ENCODE measurements around the gene DDX20. TPM values are rescaled to one million over a fixed set of nuclear protein-coding genes. Genes with fewer than 3 reads are reported as not detected.

Gene DDX20
- total RNA-seq, 3 donors from 2014 or later, result 14.1 to 28.0 (median 25.9) TPM

DNA sequence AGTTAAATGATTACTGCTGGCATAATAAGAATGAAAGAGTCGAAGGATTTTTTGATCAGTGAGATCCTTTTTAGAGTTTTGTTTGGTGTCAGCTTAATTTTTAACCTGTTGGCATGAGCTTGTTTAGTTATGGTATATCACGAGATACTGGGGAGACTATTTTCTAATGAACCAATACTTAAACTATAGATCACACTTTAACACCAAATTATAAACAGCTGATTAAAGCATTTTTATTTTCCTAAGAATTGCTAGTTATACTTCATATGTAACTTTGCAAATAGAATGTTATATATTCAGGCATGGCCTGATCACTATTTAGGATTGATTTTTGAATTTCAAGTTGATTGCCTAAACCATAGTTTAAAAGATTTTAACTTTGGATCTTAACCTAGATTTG, 6.0 kb downstream of the DDX20 start:
- TF ChIP-seq, protein P1, sequence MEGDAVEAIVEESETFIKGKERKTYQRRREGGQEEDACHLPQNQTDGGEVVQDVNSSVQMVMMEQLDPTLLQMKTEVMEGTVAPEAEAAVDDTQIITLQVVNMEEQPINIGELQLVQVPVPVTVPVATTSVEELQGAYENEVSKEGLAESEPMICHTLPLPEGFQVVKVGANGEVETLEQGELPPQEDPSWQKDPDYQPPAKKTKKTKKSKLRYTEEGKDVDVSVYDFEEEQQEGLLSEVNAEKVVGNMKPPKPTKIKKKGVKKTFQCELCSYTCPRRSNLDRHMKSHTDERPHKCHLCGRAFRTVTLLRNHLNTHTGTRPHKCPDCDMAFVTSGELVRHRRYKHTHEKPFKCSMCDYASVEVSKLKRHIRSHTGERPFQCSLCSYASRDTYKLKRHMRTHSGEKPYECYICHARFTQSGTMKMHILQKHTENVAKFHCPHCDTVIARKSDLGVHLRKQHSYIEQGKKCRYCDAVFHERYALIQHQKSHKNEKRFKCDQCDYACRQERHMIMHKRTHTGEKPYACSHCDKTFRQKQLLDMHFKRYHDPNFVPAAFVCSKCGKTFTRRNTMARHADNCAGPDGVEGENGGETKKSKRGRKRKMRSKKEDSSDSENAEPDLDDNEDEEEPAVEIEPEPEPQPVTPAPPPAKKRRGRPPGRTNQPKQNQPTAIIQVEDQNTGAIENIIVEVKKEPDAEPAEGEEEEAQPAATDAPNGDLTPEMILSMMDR (IDR thresholded peaks at IDR 0.05), result no peak
- Histone ChIP-seq H3K27ac (no peak overlapping the region), H3K27me3 (no peaks in the 10 kb centered on the region), H3K4me1 (no peaks in the 10 kb centered on the region), H3K36me3 (peaks cover 7% of the 10 kb centered on the region), H3K4me3 (no peak overlapping the region), H3K9me3 (no peaks in the 10 kb centered on the region)
- DNase-seq (ENCODE audit: low spot score in 2 of 2), result no peak
- intact Hi-C loops (cut with DNase I; ENCODE audit: low total_unique reads), result no loop called here

DNA sequence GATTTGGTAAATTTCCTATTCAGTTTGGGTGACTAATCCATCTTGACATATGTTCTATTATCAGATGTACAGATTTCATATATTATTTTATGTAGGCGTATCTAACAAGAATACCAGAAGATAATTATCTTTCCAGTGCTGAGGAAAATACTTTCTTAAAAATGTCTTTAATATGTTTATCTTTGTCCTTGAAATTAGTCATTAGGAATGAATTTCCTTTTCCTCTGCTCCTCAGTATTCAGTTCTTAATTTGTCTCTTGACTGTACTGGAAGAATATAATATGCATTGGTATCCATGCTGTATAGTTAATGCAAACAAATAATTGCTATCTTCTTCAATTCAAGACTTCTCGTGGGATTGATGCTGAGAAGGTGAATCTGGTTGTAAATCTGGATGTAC, 6.6 kb downstream of the DDX20 start:
- no peaks in the 10 kb centered on the region for H3K9me3 ChIP-seq
- no peak overlapping the region for H3K4me3 ChIP-seq
- no peak for DNase-seq (ENCODE audit: low spot score in 2 of 2)
- no peak overlapping the region for H3K27ac ChIP-seq
- H3K36me3 ChIP-seq, result peaks cover 7% of the 10 kb centered on the region
- TF ChIP-seq POLR2AphosphoS5 (IDR thresholded peaks at IDR 0.05), result no peak
- H3K4me1 ChIP-seq, result no peaks in the 10 kb centered on the region
- no peaks in the 10 kb centered on the region for H3K27me3 ChIP-seq
- intact Hi-C loops (cut with DNase I; ENCODE audit: low total_unique reads), result no loop called here

DNA sequence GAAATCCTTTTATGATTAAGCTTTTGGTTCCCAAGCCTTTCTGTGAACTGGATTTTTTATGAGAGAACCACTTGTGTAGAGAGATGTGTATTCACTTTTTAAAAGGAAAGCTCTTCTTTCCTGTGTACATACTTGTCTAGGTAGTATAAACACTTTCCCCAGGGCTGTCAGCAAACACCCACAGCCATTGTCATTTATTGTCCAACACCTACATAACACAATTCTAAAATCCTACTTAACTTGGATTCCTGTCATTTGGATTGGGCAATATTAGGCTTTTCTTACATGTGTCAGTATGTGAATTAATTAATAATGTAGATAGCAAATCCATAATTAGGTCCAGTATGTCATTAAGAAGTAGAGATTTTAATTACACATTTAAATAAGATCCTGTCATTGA, 12.3 kb downstream of the DDX20 start:
- Histone ChIP-seq H3K27ac (no peak overlapping the region), H3K36me3 (no peaks in the 10 kb centered on the region)
- intact Hi-C loops (cut with DNase I; ENCODE audit: low total_unique reads), result no loop called here

DNA sequence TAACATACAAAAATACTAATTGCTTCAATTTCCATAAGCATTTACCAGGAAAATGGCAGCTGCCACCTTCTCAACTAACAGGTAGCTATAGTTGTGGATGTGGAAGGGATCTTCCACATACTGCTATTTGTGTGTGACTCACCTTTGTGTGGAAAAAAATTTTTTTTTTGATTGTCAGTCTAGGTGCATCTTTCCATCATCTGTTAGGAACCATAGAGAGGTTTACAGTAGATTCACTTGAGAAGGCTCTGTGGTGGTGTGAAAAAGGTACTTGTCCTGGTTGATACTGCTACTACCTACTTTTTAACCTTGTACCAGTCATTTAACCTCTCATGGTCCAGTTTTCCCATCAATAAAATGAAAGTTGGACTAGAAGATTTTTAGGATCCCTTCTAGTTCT, 12.9 kb downstream of the DDX20 start:
- no peak overlapping the region for H3K4me3 ChIP-seq
- TF ChIP-seq POLR2A (IDR thresholded peaks at IDR 0.05) (no peak), POLR2AphosphoS5 (IDR thresholded peaks at IDR 0.05) (no peak)
- no peaks in the 10 kb centered on the region for H3K9me3 ChIP-seq
- no peak for DNase-seq (ENCODE audit: low spot score in 2 of 2)
- no peaks in the 10 kb centered on the region for H3K4me1 ChIP-seq
- intact Hi-C loops (cut with DNase I; ENCODE audit: low total_unique reads), result no loop called here
- H3K36me3 ChIP-seq, result no peaks in the 10 kb centered on the region
- no peaks in the 10 kb centered on the region for H3K27me3 ChIP-seq
- H3K27ac ChIP-seq, result no peak overlapping the region

More for the DNA sequence above, 12.3 kb downstream of the DDX20 start:
- TF ChIP-seq, protein P1 (IDR thresholded peaks at IDR 0.05), result no peak
- TF ChIP-seq POLR2A (IDR thresholded peaks at IDR 0.05) (no peak), POLR2AphosphoS5 (IDR thresholded peaks at IDR 0.05) (no peak)
- DNase-seq (ENCODE audit: low spot score in 2 of 2), result no peak
- Histone ChIP-seq H3K4me3 (no peak overlapping the region), H3K27me3 (no peaks in the 10 kb centered on the region), H3K4me1 (no peaks in the 10 kb centered on the region), H3K9me3 (no peaks in the 10 kb centered on the region)

DNA sequence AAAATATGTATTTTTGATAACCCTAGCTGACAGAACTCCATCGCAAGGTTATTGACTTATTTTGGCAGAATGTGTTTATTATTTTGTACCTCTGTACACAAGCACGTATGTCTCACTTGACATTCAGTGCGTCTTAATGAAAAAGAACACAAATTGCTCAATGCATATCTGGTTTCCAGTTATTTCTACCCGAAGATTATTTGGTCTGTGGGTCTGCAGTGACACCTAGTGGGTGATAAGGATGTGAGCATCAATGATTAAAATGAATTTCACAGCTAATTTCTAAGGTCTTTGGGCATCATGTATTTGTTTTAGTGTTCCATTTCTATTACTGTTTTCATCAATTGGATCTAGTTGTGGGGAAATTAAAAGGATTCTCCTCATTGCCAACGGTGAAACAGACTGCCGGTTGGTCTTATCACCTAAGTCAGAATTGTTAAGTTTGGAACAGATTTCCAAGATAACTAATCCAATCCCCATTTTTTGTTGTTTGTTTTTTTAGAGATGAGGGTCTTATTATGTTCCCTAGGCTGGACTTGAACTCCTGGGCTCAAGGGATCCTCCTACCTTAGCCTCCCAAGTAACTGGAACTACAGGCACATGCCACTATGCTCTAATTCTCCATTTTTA, 13.9 kb downstream of the DDX20 start:
- Histone ChIP-seq H3K27ac (no peak overlapping the region), H3K36me3 (no peaks in the 10 kb centered on the region)
- no peak for TF ChIP-seq POLR2AphosphoS5 (IDR thresholded peaks at IDR 0.05)
- TF ChIP-seq POLR2A (IDR thresholded peaks at IDR 0.05), result no peak
- TF ChIP-seq, protein P1 (IDR thresholded peaks at IDR 0.05), result peak; percentile 78 to 88 (median 86)

DNA sequence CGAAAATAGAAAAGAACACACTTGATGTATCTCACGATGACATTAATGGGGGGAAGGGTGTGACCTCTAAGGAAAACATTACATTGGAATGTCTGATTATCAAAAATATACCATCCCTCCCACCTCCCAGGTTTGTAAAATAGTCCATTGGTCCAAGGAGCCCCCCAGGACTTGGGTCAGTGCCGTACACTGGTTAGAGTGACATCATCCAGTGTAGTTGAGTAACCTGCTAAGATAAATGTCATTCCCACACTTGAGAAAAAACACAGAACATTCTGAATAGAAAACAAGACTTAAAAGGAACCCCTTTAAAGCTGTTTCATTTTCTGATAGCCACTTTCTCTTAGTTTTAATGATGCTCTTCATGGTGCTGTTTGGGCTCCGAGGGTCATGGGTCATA, 15.2 kb downstream of the DDX20 start:
- Histone ChIP-seq H3K4me1 (no peaks in the 10 kb centered on the region), H3K9me3 (no peaks in the 10 kb centered on the region), H3K4me3 (no peak overlapping the region), H3K36me3 (no peaks in the 10 kb centered on the region), H3K27ac (no peak overlapping the region), H3K27me3 (no peaks in the 10 kb centered on the region)
- DNase-seq (ENCODE audit: low spot score in 2 of 2), result no peak
- intact Hi-C loops (cut with DNase I; ENCODE audit: low total_unique reads), result no loop called here
- TF ChIP-seq POLR2AphosphoS5 (IDR thresholded peaks at IDR 0.05) (no peak), POLR2A (IDR thresholded peaks at IDR 0.05) (no peak)
- TF ChIP-seq, protein P1 (IDR thresholded peaks at IDR 0.05), result no peak

More for the DNA sequence above, 13.9 kb downstream of the DDX20 start:
- no peak for DNase-seq (ENCODE audit: low spot score in 2 of 2)
- intact Hi-C loops (cut with DNase I; ENCODE audit: low total_unique reads), result no loop called here
- Histone ChIP-seq H3K4me3 (no peak overlapping the region), H3K4me1 (no peaks in the 10 kb centered on the region), H3K27me3 (no peaks in the 10 kb centered on the region), H3K9me3 (no peaks in the 10 kb centered on the region)
